GM23248 (cell line): ENCODE measurements around the gene ALG9.

Experiments
- EZH2 ChIP-seq: fragments of 200-600 bp; sonication (generic); IDR thresholded peaks from 2 replicates; pipeline ENCODE4 v1.6.1; 2018; ENCODE audit warnings: antibody characterized with exemption, mild to moderate bottlenecking; ENCODE audit not compliant: insufficient read depth, poor library complexity, severe bottlenecking
- EZH2phosphoT487 ChIP-seq: fragments of 200-600 bp; sonication (generic); IDR thresholded peaks from 2 replicates; pipeline ENCODE4 v1.6.1; 2018; ENCODE audit warnings: antibody characterized with exemption, moderate library complexity, mild to moderate bottlenecking, low read depth; ENCODE audit not compliant: insufficient read depth

- TF ChIP-seq EZH2 (no peak), EZH2phosphoT487 (no peak)
Observed at GRCh38 chr11:111882202-111882601, 10.8 kb upstream of the ALG9 start.
